Neural progenitor cell (in vitro differentiated cells): ENCODE data around the gene CKAP2L. TPM values are rescaled to one million over a fixed set of nuclear protein-coding genes. Genes with fewer than 3 reads are reported as not detected.
A peak's percentile ranks its signal among the peaks of the same experiment; 100 is the strongest.

ENCODE experiments used
- DNase-seq: peaks from one replicate; pipeline ENCODE4 v3.0.0-alpha.2; 2016; ENCODE audit warnings: low spot score
- H2AFZ ChIP-seq: fragments of 200-600 bp; sonication (generic); replicated peaks from 2 replicates; pipeline ENCODE4 v1.6.1; 2016; ENCODE audit warnings: antibody characterized with exemption
- H3F3A ChIP-seq: fragments of 200-600 bp; sonication (generic); 2 replicates; pipeline ENCODE4 v1.6.1; 2016; ENCODE audit warnings: antibody characterized with exemption, low read depth
- H3K27ac ChIP-seq: fragments of 200-600 bp; sonication (generic); 2 replicates; pipeline ENCODE4 v1.5.1; 2016; ENCODE audit warnings: mild to moderate bottlenecking
- H3K27me3 ChIP-seq: fragments of 200-600 bp; sonication (generic); 2 replicates; pipeline ENCODE4 v1.6.1; 2016; ENCODE audit warnings: mild to moderate bottlenecking, moderate library complexity
- H3K36me3 ChIP-seq: fragments of 200-600 bp; sonication (generic); 2 replicates; pipeline ENCODE4 v1.5.1; 2016
- H3K4me1 ChIP-seq: fragments of 200-600 bp; sonication (generic); 2 replicates; pipeline ENCODE4 v1.6.1; 2016; ENCODE audit warnings: mixed run types
- H3K4me2 ChIP-seq: fragments of 200-600 bp; sonication (generic); 2 replicates; pipeline ENCODE4 v1.6.1; 2016
- H3K4me3 ChIP-seq: fragments of 200-600 bp; sonication (generic); 2 replicates; pipeline ENCODE4 v1.5.1; 2016
- H3K79me2 ChIP-seq: fragments of 200-600 bp; sonication (generic); 2 replicates; pipeline ENCODE4 v1.6.1; 2016; ENCODE audit warnings: low read depth
- H3K9ac ChIP-seq: fragments of 200-600 bp; sonication (generic); 2 replicates; pipeline ENCODE4 v1.6.1; 2016
- H3K9me3 ChIP-seq: fragments of 200-600 bp; sonication (generic); 2 replicates; pipeline ENCODE4 v1.5.1; 2016; ENCODE audit warnings: low read depth
- H4K20me1 ChIP-seq: fragments of 200-600 bp; sonication (generic); 2 replicates; pipeline ENCODE4 v1.6.1; 2016; ENCODE audit warnings: low read depth
- H3K27ac Mint-ChIP-seq: 3 replicates; pipeline ENCODE4 v1.8.0; 2021; ENCODE audit warnings: mixed read lengths
- H3K27me3 Mint-ChIP-seq: 2 replicates; pipeline ENCODE4 v1.8.0; 2022; ENCODE audit warnings: low read depth, mild to moderate bottlenecking, inconsistent platforms, moderate library complexity, mixed read lengths; ENCODE audit not compliant: insufficient read depth
- H3K36me3 Mint-ChIP-seq: 3 replicates; pipeline ENCODE4 v1.8.0; 2021; ENCODE audit warnings: mixed read lengths
- H3K4me1 Mint-ChIP-seq: 3 replicates; pipeline ENCODE4 v1.8.0; 2021; ENCODE audit warnings: mixed read lengths
- H3K4me3 Mint-ChIP-seq: 3 replicates; pipeline ENCODE4 v1.8.0; 2021; ENCODE audit warnings: mild to moderate bottlenecking, moderate library complexity, mixed read lengths
- H3K9me3 Mint-ChIP-seq: 3 replicates; pipeline ENCODE4 v1.8.0; 2020; ENCODE audit warnings: mixed read lengths
- EZH2 ChIP-seq: fragments of 200-600 bp; sonication (generic); IDR thresholded peaks from 2 replicates; pipeline ENCODE4 v1.6.1; 2017; ENCODE audit warnings: antibody characterized with exemption, mild to moderate bottlenecking, moderate library complexity
- EZH2phosphoT487 ChIP-seq: fragments of 200-600 bp; sonication (generic); IDR thresholded peaks from 2 replicates; pipeline ENCODE4 v1.6.1; 2017; ENCODE audit warnings: antibody characterized with exemption
- total RNA-seq: library from RNA; depleted of rRNA; stranded (reverse); fragments of >200 nt; gene quantifications from 2 replicates; pipeline ENCODE4 v1.2.3, GENCODE V29; 2015; ENCODE audit warnings: low replicate concordance
- TF ChIP-seq, protein P1 (sequence below): fragments of 200-600 bp; sonication (generic); IDR thresholded peaks from 2 replicates; pipeline ENCODE4 v1.5.1; 2017; ENCODE audit warnings: antibody characterized with exemption, mild to moderate bottlenecking

Gene CKAP2L
- total RNA-seq, 1 donor from 2014 or later: 53.7 TPM

DNA sequence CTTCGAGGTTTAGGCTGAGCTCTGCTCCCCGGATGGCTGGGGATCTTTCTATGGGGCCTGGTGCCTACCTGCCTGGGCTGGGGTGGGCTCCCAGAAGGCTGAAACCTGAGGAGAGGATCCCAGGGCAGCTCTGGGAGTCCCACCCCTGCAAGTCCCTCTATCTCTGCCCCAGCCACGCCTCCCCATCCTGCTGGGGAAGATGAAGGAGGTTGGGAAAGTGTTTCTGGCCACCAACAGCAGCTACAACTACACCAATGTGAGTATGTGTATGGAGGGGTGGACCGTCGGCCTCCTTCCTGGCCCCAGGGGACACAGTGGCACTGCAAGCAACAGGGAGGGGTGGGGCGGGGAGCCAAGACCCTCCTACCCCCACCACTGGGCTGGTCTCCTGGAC, 40.9 kb downstream of the CKAP2L start:
- Histone ChIP-seq H4K20me1 (no peaks in the 10 kb centered on the region), H3K79me2 (no peaks in the 10 kb centered on the region), H3K4me1 (no peaks in the 10 kb centered on the region), H3K27ac (no peak overlapping the region), H3K9me3 (no peaks in the 10 kb centered on the region), H3K27me3 (no peaks in the 10 kb centered on the region), H2AFZ (no peak overlapping the region), H3K4me2 (no peak overlapping the region), H3F3A (no peaks in the 10 kb centered on the region), H3K4me3 (no peak overlapping the region), H3K36me3 (no peaks in the 10 kb centered on the region), H3K9ac (no peak overlapping the region)
- Mint-ChIP-seq H3K36me3 (no peaks in the 10 kb centered on the region), H3K4me1 (no peaks in the 10 kb centered on the region), H3K27me3 (peaks cover 4% of the 10 kb centered on the region), H3K4me3 (no peak overlapping the region), H3K27ac (no peak overlapping the region), H3K9me3 (no peaks in the 10 kb centered on the region)
- DNase-seq: no peak
- TF ChIP-seq EZH2phosphoT487 (no peak), EZH2 (no peak)
- TF ChIP-seq, protein P1, sequence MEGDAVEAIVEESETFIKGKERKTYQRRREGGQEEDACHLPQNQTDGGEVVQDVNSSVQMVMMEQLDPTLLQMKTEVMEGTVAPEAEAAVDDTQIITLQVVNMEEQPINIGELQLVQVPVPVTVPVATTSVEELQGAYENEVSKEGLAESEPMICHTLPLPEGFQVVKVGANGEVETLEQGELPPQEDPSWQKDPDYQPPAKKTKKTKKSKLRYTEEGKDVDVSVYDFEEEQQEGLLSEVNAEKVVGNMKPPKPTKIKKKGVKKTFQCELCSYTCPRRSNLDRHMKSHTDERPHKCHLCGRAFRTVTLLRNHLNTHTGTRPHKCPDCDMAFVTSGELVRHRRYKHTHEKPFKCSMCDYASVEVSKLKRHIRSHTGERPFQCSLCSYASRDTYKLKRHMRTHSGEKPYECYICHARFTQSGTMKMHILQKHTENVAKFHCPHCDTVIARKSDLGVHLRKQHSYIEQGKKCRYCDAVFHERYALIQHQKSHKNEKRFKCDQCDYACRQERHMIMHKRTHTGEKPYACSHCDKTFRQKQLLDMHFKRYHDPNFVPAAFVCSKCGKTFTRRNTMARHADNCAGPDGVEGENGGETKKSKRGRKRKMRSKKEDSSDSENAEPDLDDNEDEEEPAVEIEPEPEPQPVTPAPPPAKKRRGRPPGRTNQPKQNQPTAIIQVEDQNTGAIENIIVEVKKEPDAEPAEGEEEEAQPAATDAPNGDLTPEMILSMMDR: no peak

DNA sequence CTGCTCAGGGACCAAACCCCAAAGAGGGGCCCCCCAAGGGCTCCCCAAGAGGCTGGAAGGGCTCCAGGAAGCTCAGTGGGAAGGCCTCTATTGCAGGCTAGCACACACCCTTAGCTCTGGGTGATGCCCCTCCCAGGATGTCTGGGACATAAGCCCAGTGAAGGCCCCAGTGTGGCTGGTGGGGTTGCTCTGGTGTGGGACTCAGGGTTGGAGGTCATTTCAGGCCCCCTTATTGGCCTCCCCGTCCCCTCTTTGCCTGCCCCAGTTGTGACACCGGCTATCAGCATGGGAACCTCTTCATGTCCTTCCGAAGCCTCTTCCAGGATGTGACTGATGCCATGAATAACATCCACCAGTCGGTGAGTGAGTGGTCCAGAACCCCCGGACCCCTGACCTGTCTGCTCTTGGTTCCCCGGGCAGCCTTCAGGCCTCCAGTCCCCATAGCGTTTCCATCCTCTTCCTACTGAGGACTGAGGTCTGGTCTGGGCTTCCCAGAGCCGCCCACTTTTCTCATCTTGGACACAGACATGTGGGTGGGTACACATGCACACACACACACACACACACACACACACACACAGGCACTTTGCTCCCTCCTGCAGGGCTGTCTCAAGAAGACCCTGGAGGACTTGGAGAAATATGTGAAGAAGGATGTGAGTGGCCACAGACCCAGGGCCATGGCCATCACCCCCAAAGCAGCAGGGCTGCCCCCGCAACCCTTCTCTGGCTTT, 41.4 kb downstream of the CKAP2L start:
- Histone ChIP-seq H3K4me2 (no peak overlapping the region), H3K9me3 (no peaks in the 10 kb centered on the region), H3K79me2 (no peaks in the 10 kb centered on the region), H3K4me1 (no peaks in the 10 kb centered on the region), H4K20me1 (no peaks in the 10 kb centered on the region), H3K36me3 (no peaks in the 10 kb centered on the region), H3K4me3 (no peak overlapping the region), H3K27ac (no peak overlapping the region), H3F3A (no peaks in the 10 kb centered on the region), H3K27me3 (no peaks in the 10 kb centered on the region), H3K9ac (no peak overlapping the region), H2AFZ (no peak overlapping the region)
- Mint-ChIP-seq H3K27me3 (peaks cover 2% of the 10 kb centered on the region), H3K27ac (peak overlapping the region; percentile 25), H3K4me3 (no peak overlapping the region), H3K4me1 (no peaks in the 10 kb centered on the region), H3K9me3 (no peaks in the 10 kb centered on the region), H3K36me3 (no peaks in the 10 kb centered on the region)
- no peak for TF ChIP-seq EZH2phosphoT487
- DNase-seq: no peak

DNA sequence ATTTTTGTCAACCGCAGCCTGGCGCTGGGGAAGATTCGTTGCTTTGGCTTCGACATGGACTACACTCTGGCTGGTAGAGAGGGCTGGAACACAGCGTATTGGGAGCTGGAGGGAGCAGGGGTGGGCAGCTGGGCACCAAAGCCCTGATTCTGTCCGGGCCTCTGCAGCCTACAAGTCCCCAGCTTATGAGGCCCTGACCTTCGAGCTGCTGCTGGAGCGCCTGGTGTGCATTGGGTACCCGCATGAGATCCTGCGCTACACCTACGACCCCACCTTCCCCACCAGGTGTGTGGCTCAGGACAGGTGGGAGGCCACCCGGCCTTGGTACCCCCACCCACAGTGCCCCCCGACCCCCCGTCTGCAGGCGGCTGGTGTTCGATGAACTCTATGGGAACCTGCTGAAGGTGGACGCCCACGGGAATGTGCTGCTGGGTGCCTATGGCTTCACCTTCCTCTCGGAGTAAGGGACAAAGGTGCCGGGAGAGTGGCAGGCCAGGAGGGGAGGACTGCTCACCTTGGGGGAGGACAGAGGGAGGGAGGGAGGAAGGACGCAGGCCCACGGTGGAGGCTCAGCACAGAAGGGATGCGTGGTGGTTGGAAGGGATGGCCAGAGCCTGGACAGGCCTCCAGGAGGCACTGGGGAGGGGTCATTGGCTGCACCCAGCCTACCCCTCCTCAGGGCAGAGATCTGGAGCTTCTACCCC, 42.4 kb downstream of the CKAP2L start:
- no peak overlapping the region for H3K4me3 Mint-ChIP-seq

More for the DNA sequence above, 42.4 kb downstream of the CKAP2L start:
- Mint-ChIP-seq H3K27me3 (no peaks in the 10 kb centered on the region), H3K36me3 (no peaks in the 10 kb centered on the region), H3K27ac (no peak overlapping the region), H3K4me1 (no peaks in the 10 kb centered on the region), H3K9me3 (peaks cover 4% of the 10 kb centered on the region)
- Histone ChIP-seq H3K27me3 (no peaks in the 10 kb centered on the region), H4K20me1 (no peaks in the 10 kb centered on the region), H3K9me3 (no peaks in the 10 kb centered on the region), H3K27ac (no peak overlapping the region), H3K79me2 (no peaks in the 10 kb centered on the region), H3K4me2 (no peak overlapping the region), H2AFZ (no peak overlapping the region), H3K4me3 (no peak overlapping the region), H3F3A (no peaks in the 10 kb centered on the region), H3K9ac (no peak overlapping the region), H3K36me3 (no peaks in the 10 kb centered on the region), H3K4me1 (no peaks in the 10 kb centered on the region)
- no peak for DNase-seq
- TF ChIP-seq EZH2phosphoT487 (no peak), EZH2 (no peak)
- TF ChIP-seq, protein P1: no peak
